AG09319 (cell line): ENCODE measurements around the gene MAST3.

ENCODE experiments used
- DNase-seq: peaks from one replicate; pipeline ENCODE4 v3.0.0-alpha.2; 2010; ENCODE audit warnings: low read depth; ENCODE audit errors: extremely low read depth
- CTCF ChIP-seq: IDR thresholded peaks from 2 replicates; pipeline ENCODE4 v1.5.1; 2011; ENCODE audit warnings: low read depth, mild to moderate bottlenecking, inconsistent platforms, low read length, moderate library complexity

MAST3 gene

GRCh38 chr19:18068395-18068794 is 29.2 kb upstream of the MAST3 start:
- no peak for TF ChIP-seq CTCF
- DNase-seq, result no peak

GRCh38 chr19:18069383-18069782 is 28.2 kb upstream of the MAST3 start:
- DNase-seq, result no peak
- TF ChIP-seq CTCF, result no peak

GRCh38 chr19:18070181-18070580 is 27.4 kb upstream of the MAST3 start:
- TF ChIP-seq CTCF, result no peak
- no peak for DNase-seq

- no peak for DNase-seq
- TF ChIP-seq CTCF, result no peak
Measured at GRCh38 chr19:18072335-18072734, 25.2 kb upstream of the MAST3 start.

GRCh38 chr19:18073197-18073596 is 24.4 kb upstream of the MAST3 start:
- no peak for TF ChIP-seq CTCF
- DNase-seq, result no peak

- DNase-seq, result no peak
- TF ChIP-seq CTCF, result no peak
Measured at GRCh38 chr19:18074192-18074591, 23.4 kb upstream of the MAST3 start.

GRCh38 chr19:18083929-18084684 is 13.5 kb upstream of the MAST3 start:
- TF ChIP-seq CTCF, result no peak
- DNase-seq, result no peak
